ENCODE measurements around the gene KLHL29.

KLHL29 gene

DNA sequence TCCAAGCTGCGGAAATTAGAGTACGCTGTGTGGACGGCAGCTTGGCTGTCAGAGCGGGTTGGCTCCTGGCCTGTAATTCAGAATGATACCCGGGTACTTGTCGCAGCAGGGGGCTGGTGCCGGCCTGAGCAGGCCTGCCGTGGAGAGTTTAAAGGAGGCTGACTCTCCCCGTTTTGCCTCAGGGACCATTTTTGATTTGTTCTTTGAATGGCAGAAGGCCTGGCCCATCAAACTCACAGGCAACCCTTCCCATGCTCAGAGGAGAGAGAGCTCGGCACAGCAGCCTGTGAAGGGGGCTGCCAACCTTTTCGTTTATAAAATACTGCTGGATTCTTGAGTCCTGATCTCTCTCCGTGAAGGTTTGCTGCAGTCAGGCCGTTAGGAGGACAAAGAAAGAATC, 151.3 kb downstream of the KLHL29 start:
- no peak for FAIRE-seq

DNA sequence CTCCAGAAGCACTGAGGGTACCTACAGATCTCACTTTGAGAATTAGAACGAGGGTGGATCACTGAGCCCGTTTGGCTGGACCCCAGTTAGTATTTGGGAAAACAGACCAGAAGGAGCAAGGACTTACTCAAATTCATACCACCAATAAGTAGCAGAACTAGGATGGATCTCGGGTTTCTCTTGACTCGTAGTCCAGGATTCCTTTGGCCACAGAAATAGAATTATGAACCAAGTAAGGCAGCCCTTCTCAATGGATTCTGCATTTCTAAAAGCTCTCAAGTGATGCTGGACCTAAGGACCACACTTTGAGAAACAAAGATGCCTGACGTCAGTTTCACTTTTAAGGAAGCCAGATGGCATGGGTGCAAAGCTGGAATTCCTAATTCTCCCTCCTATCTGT, 153.0 kb downstream of the KLHL29 start:
- FAIRE-seq = no peak

DNA sequence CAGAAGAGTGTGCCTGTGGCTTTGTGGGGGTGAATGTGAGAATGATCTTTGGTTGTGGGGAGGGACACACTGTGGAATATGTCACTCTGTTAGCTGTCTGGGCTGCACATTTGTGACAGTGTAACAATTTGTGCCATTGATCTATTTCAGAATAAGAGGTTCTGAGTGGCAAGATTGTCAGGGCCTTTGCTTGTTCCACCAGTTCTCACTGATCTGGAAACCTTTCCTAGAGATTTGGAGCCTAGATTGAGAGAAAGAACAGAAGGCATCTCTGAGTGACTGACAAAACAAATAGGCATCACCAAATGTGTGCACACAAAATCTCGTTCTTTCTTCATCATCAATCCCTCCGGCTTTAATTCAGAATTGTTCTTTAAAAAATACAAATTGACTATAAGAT, 153.6 kb downstream of the KLHL29 start:
- no peak for FAIRE-seq

DNA sequence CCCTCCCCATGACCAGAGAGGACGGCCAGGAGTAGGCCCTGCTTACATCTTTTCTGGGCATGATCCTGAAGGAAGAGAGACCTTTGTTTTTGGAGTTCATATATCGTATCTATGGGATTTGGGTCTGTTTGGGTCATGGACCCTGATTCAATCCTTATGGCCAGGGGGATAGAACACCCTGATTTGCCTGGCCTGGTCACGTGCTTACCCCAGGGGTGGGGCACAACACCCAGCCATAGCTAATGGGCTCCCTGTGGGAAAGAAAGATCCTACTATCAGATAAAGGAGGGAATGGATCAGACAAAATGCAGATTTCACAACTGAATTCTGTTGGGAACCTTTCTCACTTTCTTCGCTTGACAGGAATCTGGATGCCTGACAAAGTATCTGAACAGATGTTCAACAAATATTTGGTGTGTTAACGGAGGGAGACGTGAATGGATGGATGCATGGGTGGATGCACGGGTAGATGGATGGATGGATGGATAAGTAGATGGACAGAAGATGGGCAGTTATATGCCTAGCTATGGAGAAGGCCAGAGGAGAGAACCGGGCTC, 155.9 kb downstream of the KLHL29 start:
- FAIRE-seq = no peak

DNA sequence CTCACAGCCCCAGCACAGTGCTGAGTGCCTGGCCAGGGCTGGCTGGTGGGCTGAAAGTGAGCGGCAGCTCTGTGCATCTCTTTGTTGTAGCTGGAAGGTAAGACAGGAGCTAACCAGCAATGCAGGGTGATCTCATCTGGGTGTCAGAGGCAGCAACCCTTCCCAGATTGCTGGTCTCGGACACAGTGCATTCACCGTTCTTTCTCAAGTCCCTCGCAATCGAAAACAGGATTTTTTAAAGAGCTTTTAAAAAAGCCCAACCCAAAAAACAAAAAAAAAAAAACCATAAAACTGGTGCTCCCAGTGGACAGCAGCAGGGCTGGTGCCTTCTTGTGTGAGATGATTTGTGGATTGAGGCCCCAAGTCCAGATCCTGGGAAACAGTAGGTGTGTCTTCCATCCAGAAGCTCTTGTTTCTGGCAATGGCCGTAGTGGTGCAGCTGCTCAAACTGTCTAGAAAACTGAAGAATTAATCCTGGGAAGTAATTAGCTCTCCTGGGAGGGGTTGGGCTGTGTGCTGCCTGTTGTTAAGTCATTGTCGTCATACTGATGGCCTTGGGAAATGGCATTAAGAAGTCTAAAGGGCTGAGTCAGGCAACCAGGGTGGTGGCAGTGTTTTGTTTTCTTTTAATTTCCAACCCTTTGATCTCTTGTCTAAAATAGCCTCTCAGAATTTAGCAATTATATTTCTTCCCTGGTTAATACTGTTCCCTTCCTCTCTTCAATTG, 156.7 kb downstream of the KLHL29 start:
- FAIRE-seq = no peak

DNA sequence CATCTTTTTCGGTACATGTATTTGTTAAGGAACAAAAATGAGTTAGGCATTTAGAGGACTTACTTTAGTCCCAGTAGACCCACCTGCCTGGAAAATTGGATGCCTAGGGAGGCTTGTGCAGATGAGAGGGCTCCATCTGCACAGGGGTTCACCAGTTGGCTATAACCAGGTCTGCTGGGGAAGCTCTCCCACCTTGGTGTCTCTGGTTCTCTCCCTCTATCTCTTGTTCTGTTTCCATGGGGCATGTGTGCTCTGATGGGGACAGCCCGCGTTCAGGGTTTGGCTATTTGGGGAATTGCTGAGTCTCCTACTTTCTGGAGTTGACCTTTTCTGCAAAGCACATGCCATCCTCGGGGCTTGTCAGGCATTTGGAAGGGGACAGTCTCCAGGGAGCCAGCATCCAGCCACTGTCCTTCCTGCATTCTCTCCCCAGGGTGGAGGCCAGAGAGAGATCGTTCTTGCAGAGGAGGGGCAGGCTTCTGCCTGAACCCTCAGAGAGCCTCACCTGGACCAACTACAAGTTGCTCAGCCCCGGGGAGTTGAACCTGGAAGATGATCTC, 157.3 kb downstream of the KLHL29 start:
- no peak for FAIRE-seq

DNA sequence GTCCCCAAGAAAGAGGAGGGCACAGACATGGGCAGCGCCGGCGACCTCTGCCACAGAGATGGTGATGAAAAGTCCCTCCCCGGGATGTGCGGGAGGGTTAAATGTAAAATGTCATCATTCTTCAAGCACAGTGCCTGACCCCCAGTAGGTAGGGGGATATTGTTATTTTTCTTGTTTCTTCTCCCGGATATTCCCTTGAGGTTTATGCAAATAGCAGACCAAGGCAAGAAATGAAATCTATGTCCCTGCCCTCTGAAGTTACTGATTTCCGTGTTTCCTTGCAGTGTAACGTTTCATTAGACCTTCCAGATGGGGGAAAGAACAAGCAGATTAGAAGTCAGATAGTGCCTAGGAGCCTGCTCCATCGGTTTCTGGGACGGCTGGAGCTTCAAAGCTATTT, 158.3 kb downstream of the KLHL29 start:
- FAIRE-seq = no peak

DNA sequence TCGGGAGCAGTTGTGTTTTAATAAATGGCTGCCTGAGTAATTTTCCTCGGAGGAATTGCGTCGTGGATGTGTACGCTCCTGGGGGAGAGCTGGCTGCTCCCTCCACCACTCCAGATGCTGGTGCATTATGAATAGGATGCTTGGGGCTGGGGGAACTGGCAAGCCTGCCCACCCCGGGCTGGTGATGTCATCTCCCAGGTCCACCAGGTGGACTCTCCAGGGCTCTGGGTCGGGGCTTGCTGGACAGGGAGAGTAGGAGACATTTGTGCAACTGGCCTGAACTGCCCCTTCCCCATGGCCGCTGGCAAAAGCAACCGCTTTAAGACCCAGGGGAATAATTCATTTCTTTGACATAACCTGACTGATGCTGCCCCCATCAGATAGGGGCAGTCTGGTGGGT, 158.7 kb downstream of the KLHL29 start:
- no peak for FAIRE-seq

DNA sequence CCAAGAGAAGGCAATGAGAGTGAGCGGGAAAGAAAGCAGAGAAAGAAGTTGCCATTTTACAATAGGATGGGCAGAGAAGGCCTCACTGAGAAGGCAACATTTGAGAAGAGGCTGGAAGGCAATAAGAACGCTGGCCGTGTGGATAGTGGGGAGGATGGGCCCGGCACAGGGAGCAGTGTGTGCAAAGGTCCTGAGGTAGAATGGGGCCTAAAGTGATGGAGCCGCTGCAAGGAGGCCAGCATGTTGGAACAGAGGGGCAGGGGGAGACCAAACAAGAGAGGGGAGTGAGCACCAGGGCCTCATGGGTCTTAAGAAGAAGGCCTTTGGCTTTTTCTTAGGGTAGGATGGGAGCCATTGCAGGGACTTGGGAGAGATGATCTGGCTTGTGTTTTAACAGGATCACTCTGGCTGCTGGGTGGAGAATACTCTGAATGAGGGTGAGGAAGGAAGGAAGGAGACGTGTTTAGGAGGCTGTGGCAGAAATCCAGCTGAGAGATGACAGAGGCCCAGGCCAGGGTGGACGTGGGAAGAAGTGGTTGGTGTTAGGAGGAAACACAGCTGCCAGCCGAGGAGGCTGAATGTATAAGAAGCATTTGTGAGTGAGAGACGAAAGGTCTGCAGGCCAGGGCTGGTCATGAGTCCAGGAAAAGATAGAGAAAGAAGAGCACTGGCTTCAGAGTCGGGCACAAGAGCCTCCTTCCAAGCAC, 159.8 kb downstream of the KLHL29 start:
- FAIRE-seq = no peak

DNA sequence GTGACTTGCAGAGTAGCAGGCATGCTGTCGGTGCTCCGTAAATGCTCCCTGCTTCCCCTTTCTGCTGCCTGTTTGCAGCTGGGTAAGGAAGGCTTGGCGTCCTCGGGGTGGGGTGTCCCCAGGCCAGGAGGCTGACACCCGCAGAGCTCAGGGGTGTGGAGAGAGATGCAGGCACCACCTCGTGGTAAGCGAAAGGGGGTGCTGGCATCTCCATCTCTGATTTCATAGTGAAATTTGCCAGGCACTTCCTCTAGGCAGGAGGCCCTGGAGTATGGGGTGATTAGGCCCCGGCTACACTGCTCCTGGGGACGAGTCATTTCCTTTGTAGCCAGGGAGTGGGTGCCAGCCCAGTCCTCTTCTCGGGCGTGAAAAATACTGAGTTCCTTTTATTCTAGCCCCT, 160.4 kb downstream of the KLHL29 start:
- FAIRE-seq = no peak

DNA sequence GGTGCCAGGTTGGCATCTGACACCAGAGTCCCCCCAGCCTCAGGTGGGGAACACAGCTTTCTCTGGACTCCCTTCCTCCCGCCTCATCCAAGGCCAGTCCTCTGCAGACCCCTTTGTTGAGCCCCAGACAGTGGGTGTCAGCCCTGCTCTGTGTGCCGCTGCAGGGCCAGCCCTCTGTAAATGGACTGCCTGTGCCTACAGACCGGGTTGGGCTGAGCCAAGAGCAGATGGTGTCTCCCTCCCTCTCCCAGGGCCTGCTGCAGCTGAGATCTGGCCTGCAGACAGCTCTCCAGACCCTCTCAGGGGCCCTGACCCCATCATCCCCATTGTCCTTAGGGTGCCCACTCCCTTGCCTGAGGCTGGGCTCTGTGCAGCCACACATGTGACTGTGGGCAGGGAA, 160.8 kb downstream of the KLHL29 start:
- no peak for FAIRE-seq

DNA sequence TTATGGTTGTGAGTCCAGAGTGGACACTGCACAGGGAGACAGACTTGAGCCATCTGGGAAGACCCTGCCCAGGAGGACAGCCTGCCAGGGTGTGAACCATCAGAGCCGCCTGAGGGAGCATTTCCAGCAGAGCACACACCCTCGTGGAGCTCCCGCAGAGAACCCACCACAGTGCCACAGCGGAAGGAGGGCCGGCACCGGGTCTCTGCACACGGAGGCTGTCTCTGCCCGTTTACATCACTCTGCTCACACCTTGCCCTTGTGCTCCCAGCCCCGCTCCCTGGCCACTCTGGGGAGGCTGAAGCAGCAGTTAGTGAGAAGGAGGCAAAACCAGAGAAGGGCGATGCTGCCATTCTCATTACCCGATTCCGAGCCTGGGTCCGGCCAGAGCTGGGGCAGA, 161.9 kb downstream of the KLHL29 start:
- FAIRE-seq = no peak

DNA sequence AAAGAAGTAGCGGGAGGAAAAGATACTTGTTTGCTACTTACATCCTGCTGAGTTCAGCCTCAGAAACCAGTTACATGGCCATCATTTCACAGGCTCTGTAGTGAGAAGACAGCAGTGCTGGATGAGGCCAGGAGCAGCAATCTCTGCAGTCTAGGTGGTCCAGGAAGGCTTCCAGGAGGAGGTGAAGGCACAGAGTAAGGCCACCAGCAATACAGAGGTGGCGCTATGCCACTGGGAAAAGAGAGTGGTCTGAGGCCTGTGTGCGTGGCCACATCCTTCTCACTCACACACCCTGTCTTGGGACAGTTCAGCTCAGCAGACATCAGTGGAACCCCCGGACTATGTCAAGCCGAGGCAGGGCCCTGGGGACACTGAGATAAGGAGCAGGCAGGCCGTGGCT, 162.7 kb downstream of the KLHL29 start:
- FAIRE-seq = no peak

DNA sequence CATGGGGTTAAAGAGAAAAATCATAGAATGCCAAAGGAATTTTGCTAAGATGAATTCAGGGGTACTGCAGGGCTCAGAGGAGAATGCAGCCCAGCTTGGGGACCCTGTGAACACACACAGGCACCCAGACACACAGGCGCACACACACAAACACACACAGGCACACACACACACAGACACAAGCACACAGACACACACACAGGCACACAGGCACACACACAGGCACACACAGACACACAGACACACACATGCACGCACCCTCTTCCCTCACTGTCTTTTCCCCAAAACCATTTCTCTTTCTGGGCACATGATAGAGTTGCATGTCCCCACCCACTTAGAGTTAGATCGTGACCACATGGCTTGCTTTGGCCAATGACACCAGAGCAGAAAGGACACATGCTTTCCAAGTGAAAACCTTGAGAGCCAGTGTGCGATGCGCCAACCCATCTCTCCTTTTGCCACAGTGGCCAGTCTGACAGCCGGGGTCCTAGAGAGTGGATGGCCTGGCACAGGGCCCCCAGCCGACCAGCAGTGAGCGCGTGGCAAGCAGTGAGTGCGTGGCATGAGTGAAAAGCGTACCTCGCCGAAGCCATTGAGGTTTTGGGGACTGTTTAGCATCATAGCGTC, 163.3 kb downstream of the KLHL29 start:
- no peak for FAIRE-seq

DNA sequence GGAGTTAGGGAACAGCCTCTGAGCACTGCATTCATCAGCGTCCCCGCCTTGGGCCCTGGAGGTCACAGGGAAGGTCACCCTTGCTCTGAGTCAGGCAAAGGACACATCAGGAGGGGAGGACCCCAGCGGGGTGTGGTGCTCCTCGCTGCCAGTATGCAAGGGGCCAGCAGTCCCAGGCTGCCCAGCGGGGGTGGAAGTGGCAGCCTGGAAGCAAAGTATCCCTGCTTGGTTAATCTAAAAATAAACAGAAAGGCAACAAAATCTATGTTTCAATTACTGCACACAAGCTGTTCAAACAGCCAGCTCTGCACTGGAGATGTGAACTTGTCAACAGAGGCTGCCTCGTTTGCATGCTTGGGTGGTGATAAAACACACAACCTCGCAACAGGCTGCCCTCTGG, 164.1 kb downstream of the KLHL29 start:
- FAIRE-seq = no peak

DNA sequence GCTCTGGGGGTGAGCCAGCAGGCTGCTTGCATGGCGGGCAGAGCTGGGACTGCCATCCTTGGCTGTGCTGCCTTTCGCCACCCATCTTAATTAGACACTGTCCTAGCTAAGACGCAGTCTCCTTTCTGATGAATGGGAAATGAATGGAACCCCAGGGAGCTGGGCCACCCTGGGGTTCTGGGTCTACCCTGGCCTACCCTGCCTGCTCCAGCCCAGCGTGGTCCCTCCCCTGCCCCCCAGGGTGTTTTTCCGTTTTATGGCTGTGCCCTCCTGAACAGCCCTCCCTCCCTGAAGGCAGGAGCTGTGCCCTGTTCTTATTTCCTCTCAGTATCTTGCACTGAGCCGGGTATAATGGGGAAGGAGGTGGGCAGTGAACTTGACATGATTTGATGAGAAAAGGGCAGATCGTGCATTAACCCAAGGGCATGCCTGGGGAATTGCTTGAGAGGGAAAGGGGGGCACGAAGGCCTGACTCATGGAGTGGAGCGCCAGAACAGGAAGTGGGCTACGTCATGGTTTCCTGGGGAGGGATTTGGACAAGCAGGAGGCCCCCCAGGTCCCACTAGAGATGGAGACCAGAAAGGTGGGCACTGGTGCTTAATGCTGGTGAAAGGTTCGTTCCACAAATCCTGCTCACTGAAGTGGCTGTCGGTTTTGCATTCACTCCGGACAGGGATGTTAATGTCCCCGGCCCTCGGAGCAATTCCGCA, 165.0 kb downstream of the KLHL29 start:
- FAIRE-seq = no peak

DNA sequence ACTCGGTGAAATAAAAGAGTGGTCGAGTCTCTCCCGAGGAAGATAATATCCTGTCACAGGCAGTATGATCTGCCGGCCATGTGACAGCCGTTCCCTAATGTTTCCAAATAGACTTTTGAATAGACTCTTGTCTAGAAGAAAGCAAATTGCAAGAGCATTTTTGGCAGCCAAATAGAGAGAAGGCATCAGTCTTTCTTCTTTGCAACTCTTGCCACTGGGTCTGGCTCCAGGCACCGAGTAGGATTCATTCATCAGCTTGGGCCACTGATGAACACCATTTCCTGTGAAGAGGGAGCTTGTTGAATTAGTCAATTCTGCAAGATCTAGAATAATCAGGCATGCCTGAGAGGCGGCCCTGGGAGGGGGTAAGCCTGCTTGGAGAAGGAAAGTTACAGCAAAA, 165.6 kb downstream of the KLHL29 start:
- no peak for FAIRE-seq

DNA sequence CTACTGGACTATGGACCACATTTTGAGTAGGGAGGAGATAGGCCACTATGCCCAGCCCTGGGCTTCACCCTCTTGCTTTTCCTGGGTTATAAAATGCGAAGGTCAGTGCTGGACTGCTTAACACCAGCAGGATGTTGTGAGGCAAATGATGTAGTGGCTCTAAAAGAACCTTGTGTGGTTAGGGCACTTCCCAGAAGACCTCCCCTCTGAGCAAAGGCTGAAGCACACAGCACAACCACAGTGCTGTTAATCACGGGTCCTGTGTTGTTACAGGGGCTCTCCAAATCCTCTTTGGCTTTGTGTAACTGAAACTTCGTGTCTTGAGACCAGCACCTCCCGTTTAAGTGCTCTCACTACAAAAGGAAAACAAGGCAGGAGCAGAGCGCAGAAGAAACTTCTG, 166.9 kb downstream of the KLHL29 start:
- FAIRE-seq = no peak

DNA sequence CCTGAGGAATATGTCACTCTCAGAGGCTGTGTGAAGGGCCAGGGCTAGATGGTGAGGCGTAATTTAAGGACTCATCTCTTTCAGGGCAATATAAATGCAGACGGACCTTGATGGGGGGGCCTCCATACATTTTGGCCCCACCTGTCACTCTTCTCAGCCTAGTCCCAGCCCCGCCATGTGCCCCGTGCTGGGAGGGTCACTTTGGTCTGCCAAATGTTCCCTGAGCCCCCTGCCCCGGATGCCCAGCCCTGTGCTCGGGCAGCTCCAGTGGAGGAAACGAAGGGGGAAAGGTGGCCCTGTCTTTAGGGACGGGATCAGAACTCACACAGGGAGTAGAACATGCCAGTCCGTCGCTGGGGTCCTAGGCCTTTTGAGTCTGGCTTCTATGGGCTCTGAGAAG, 168.6 kb downstream of the KLHL29 start:
- FAIRE-seq = no peak

DNA sequence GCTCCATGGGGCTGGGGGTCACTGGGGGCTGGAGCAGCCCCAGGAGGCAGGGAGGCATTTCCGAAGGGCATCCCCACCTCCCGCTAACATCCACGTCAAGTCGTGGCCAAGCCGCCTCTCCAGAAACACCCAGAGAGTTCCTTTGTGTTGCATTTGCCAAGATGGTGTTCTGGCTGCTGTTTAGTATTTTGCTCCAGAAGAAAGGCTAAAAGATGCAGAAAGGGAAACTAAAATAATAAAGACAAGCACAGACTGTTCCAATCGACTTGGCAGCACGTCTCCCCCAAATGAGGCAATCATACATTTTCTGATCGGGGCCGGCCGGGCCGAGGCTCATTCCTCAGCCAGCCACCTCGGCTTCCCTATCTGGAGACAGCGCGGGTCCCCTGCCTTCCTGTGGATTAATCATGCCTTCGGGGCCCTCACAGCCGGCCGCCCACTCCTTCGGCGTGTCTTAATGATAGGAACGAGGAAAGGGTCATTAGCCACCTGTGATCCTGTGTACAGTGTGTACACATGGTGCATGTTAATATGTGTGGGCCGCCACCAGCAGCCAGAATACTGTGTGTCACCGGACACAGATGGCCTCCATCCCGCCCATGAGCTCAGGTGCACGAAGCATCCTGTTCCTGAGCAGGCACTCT, 169.2 kb downstream of the KLHL29 start:
- no peak for FAIRE-seq

DNA sequence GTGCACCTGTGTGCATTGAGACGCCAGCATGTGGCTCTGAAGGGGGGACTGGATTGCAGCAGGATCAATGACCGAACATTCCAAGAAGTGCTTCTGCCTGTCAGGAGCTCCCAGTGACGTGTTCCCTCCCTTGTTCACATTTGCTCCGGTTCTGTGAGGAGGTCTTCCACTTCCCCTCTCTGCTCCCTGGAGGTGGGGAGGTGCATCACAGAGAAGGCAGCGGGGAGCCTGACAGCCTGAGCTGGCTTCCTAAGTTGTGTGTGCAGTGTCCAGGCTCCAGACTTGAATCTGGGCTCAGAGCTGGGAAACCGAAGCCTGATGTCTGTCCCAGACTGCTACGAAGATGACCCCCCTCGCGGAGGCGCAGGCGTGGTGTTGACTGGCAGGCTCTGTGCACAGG, 171.0 kb downstream of the KLHL29 start:
- no peak for FAIRE-seq

DNA sequence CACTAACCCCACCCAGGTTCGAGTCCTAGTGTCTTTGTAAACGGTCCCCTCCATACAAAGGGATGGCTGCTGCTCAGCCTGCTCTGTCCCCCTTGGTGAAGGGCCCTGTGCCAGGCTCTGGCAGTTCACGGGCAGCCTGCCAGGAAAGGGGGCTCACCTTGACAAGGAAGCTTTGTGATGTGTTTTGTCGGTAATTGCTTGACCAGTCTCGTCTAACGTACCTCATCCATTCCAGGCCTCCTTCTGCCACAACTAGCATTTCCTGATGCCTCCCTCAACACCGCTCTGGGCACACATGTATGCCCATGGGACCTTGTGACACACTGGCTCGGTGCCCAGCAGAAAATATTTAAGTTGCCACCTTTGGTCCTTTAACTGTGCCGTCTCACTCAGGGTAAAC, 171.9 kb downstream of the KLHL29 start:
- FAIRE-seq = no peak
